WTC11 (cell line): Measurements from ENCODE around the gene ATP11B. TPM values are rescaled to one million over a fixed set of nuclear protein-coding genes. Genes with fewer than 3 reads are reported as not detected.

Experiments
- ATAC-seq: fragments of 200-7000 bp; cut with Tn5 transposase; 2 replicates; pipeline ENCODE4 v1.10.0; 2021; ENCODE audit warnings: mild to moderate bottlenecking, moderate library complexity
- CTCF ChIA-PET: fragments of 300-600 bp; sonication (Branson Sonifier 250); formaldehyde crosslinking; loops from one replicate; lab custom pipeline; 2021; ENCODE audit warnings: antibody characterized with exemption; lab: Charles Lee
- POLR2A ChIA-PET: fragments of 350-600 bp; sonication (Branson Sonifier 250); formaldehyde crosslinking; loops from one replicate; lab custom pipeline; 2021; ENCODE audit warnings: antibody characterized with exemption; lab: Charles Lee
- DNase-seq: peaks from one replicate; pipeline ENCODE4 v3.0.0; 2021; ENCODE audit warnings: low spot score
- H3K27ac Mint-ChIP-seq: 2 replicates; pipeline ENCODE4 v1.8.0; 2021; ENCODE audit warnings: mixed read lengths
- H3K27me3 Mint-ChIP-seq: 2 replicates; pipeline ENCODE4 v1.8.0; 2021; ENCODE audit warnings: low read depth, mild to moderate bottlenecking, moderate library complexity, mixed read lengths
- H3K36me3 Mint-ChIP-seq: 2 replicates; pipeline ENCODE4 v1.8.0; 2021; ENCODE audit warnings: mixed read lengths
- H3K4me1 Mint-ChIP-seq: 2 replicates; pipeline ENCODE4 v1.8.0; 2022; ENCODE audit warnings: mixed read lengths
- H3K4me3 Mint-ChIP-seq: 2 replicates; pipeline ENCODE4 v1.8.0; 2021; ENCODE audit warnings: mild to moderate bottlenecking, moderate library complexity, mixed read lengths
- H3K9me3 Mint-ChIP-seq: 2 replicates; pipeline ENCODE4 v1.8.0; 2021; ENCODE audit warnings: mixed read lengths
- ATF6 ChIP-seq: sonication (generic); formaldehyde crosslinking; IDR thresholded peaks from 2 replicates; pipeline ENCODE4 v1.8.1; 2023; ENCODE audit warnings: mild to moderate bottlenecking, missing genetic modification reagents
- E2F5 ChIP-seq: sonication (generic); formaldehyde crosslinking; IDR thresholded peaks from 2 replicates; pipeline ENCODE4 v1.8.1; 2022; ENCODE audit warnings: mild to moderate bottlenecking, moderate library complexity, missing genetic modification reagents
- ERG ChIP-seq: fragments of 250-450 bp; sonication (Bioruptor Pico); IDR thresholded peaks from 2 replicates; pipeline ENCODE4 v1.8.0; 2021; ENCODE audit warnings: mild to moderate bottlenecking
- FOXK1 ChIP-seq: sonication (generic); formaldehyde crosslinking; IDR thresholded peaks from 2 replicates; pipeline ENCODE4 v1.8.0; 2022; ENCODE audit warnings: mild to moderate bottlenecking, moderate library complexity, missing genetic modification reagents
- FOXP1 ChIP-seq: sonication (generic); formaldehyde crosslinking; IDR thresholded peaks from 2 replicates; pipeline ENCODE4 v1.8.0; 2022; ENCODE audit warnings: missing genetic modification reagents, mild to moderate bottlenecking, moderate library complexity, borderline replicate concordance
- GTF2I ChIP-seq: fragments of 250-450 bp; sonication (Bioruptor Pico); conservative IDR thresholded peaks from 2 replicates; pipeline ENCODE4 v1.4.0; 2021; ENCODE audit warnings: mild to moderate bottlenecking
- NFATC4 ChIP-seq: fragments of 250-450 bp; sonication (Bioruptor Pico); IDR thresholded peaks from 2 replicates; pipeline ENCODE4 v1.9.0; 2021; ENCODE audit warnings: mild to moderate bottlenecking
- NFE2L1 ChIP-seq: sonication (generic); formaldehyde crosslinking; IDR thresholded peaks from 2 replicates; pipeline ENCODE4 v1.8.1; 2023; ENCODE audit warnings: missing genetic modification reagents
- NFYB ChIP-seq: sonication (generic); formaldehyde crosslinking; conservative IDR thresholded peaks from 2 replicates; pipeline ENCODE4 v1.8.0; 2022; ENCODE audit warnings: low read depth, missing genetic modification reagents
- PRRX2 ChIP-seq: fragments of 250-450 bp; sonication (Bioruptor Pico); IDR thresholded peaks from 2 replicates; pipeline ENCODE4 v1.8.0; 2021; ENCODE audit warnings: mild to moderate bottlenecking
- RELA ChIP-seq: sonication (generic); formaldehyde crosslinking; IDR thresholded peaks from 2 replicates; pipeline ENCODE4 v1.8.1; 2022; ENCODE audit warnings: missing genetic modification reagents, mild to moderate bottlenecking, borderline replicate concordance
- TCF7 ChIP-seq: sonication (generic); formaldehyde crosslinking; IDR thresholded peaks from 2 replicates; pipeline ENCODE4 v1.8.0; 2022; ENCODE audit warnings: mild to moderate bottlenecking, low read depth, missing genetic modification reagents, moderate library complexity
- TP53 ChIP-seq: sonication (generic); formaldehyde crosslinking; IDR thresholded peaks from 2 replicates; pipeline ENCODE4 v1.8.1; 2023; ENCODE audit warnings: mild to moderate bottlenecking, missing genetic modification reagents
- ZMAT4 ChIP-seq: fragments of 250-450 bp; sonication (Bioruptor Pico); IDR thresholded peaks from 2 replicates; pipeline ENCODE4 v1.9.0; 2021; ENCODE audit warnings: mild to moderate bottlenecking
- ZNF121 ChIP-seq: sonication (generic); formaldehyde crosslinking; IDR thresholded peaks from 2 replicates; pipeline ENCODE4 v1.8.0; 2023; ENCODE audit warnings: missing genetic modification reagents
- ZNF219 ChIP-seq: sonication (generic); formaldehyde crosslinking; IDR thresholded peaks from 2 replicates; pipeline ENCODE4 v1.8.0; 2023; ENCODE audit warnings: missing genetic modification reagents, mild to moderate bottlenecking, borderline replicate concordance
- ZNF232 ChIP-seq: sonication (generic); formaldehyde crosslinking; IDR thresholded peaks from 2 replicates; pipeline ENCODE4 v1.8.0; 2022; ENCODE audit warnings: mild to moderate bottlenecking, missing genetic modification reagents
- ZNF396 ChIP-seq: fragments of 250-450 bp; sonication (Bioruptor Pico); IDR thresholded peaks from 2 replicates; pipeline ENCODE4 v1.8.0; 2021; ENCODE audit warnings: mild to moderate bottlenecking, moderate library complexity, borderline replicate concordance
- total RNA-seq: library from RNA; stranded (reverse); gene quantifications from 3 replicates; pipeline ENCODE4 v1.2.3, GENCODE V29; 2021
- TF ChIP-seq, protein P1 (sequence below): sonication (generic); formaldehyde crosslinking; IDR thresholded peaks from 2 replicates; pipeline ENCODE4 v1.8.1; 2023; ENCODE audit warnings: mild to moderate bottlenecking, moderate library complexity, missing genetic modification reagents
- TF ChIP-seq, protein P2 (sequence below): fragments of 250-450 bp; sonication (Bioruptor Pico); IDR thresholded peaks from 2 replicates; pipeline ENCODE4 v1.9.0; 2021; ENCODE audit warnings: mild to moderate bottlenecking
- TF ChIP-seq, protein P3 (sequence below): sonication (generic); formaldehyde crosslinking; IDR thresholded peaks from 2 replicates; pipeline ENCODE4 v1.8.0; 2022; ENCODE audit warnings: mild to moderate bottlenecking, missing genetic modification reagents
- TF ChIP-seq, protein P4 (sequence below): sonication (generic); formaldehyde crosslinking; IDR thresholded peaks from 2 replicates; pipeline ENCODE4 v1.8.0; 2023; ENCODE audit warnings: missing genetic modification reagents
- TF ChIP-seq, protein P5 (sequence below): sonication (generic); formaldehyde crosslinking; IDR thresholded peaks from 2 replicates; pipeline ENCODE4 v1.8.1; 2022; ENCODE audit warnings: low read depth, mild to moderate bottlenecking, moderate library complexity, missing genetic modification reagents, borderline replicate concordance

ATP11B gene
- total RNA-seq, 1 experiment from 2014 or later = 25.7 TPM

GRCh38 chr3:182895513-182896112 lies 102.3 kb downstream of the ATP11B start (continued):
- TF ChIP-seq ATF6 (CRISPR knock-in tag) (no peak), ERG (CRISPR knock-in tag) (no peak), ZNF396 (no peak), ZNF219 (CRISPR knock-in tag) (no peak), NFATC4 (CRISPR knock-in tag) (no peak), TCF7 (CRISPR knock-in tag) (no peak), E2F5 (CRISPR knock-in tag) (no peak), GTF2I (no peak)
- TF ChIP-seq, protein P1, sequence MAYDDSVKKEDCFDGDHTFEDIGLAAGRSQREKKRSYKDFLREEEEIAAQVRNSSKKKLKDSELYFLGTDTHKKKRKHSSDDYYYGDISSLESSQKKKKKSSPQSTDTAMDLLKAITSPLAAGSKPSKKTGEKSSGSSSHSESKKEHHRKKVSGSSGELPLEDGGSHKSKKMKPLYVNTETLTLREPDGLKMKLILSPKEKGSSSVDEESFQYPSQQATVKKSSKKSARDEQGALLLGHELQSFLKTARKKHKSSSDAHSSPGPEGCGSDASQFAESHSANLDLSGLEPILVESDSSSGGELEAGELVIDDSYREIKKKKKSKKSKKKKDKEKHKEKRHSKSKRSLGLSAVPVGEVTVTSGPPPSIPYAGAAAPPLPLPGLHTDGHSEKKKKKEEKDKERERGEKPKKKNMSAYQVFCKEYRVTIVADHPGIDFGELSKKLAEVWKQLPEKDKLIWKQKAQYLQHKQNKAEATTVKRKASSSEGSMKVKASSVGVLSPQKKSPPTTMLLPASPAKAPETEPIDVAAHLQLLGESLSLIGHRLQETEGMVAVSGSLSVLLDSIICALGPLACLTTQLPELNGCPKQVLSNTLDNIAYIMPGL (CRISPR knock-in tag) = no peak
- TF ChIP-seq, protein P2, sequence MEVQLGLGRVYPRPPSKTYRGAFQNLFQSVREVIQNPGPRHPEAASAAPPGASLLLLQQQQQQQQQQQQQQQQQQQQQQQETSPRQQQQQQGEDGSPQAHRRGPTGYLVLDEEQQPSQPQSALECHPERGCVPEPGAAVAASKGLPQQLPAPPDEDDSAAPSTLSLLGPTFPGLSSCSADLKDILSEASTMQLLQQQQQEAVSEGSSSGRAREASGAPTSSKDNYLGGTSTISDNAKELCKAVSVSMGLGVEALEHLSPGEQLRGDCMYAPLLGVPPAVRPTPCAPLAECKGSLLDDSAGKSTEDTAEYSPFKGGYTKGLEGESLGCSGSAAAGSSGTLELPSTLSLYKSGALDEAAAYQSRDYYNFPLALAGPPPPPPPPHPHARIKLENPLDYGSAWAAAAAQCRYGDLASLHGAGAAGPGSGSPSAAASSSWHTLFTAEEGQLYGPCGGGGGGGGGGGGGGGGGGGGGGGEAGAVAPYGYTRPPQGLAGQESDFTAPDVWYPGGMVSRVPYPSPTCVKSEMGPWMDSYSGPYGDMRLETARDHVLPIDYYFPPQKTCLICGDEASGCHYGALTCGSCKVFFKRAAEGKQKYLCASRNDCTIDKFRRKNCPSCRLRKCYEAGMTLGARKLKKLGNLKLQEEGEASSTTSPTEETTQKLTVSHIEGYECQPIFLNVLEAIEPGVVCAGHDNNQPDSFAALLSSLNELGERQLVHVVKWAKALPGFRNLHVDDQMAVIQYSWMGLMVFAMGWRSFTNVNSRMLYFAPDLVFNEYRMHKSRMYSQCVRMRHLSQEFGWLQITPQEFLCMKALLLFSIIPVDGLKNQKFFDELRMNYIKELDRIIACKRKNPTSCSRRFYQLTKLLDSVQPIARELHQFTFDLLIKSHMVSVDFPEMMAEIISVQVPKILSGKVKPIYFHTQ (CRISPR knock-in tag) = no peak

GRCh38 chr3:182896553-182896952 lies 103.2 kb downstream of the ATP11B start:
- no peak for DNase-seq
- Mint-ChIP-seq H3K4me1 (no peaks in the 10 kb centered on the region), H3K27ac (no peak overlapping the region), H3K9me3 (no peaks in the 10 kb centered on the region), H3K36me3 (no peaks in the 10 kb centered on the region), H3K4me3 (no peak overlapping the region), H3K27me3 (no peaks in the 10 kb centered on the region)
- CTCF ChIA-PET = no interaction called here
- no peak for ATAC-seq
- POLR2A ChIA-PET = no interaction called here
- TF ChIP-seq FOXP1 = no peak
- TF ChIP-seq, protein P3, sequence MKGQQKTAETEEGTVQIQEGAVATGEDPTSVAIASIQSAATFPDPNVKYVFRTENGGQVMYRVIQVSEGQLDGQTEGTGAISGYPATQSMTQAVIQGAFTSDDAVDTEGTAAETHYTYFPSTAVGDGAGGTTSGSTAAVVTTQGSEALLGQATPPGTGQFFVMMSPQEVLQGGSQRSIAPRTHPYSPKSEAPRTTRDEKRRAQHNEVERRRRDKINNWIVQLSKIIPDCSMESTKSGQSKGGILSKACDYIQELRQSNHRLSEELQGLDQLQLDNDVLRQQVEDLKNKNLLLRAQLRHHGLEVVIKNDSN (CRISPR knock-in tag) = no peak
- no peak for TF ChIP-seq ZNF121 (CRISPR knock-in tag)
- TF ChIP-seq ZMAT4 (CRISPR knock-in tag) = no peak
- no peak for TF ChIP-seq NFYB (CRISPR knock-in tag)
- no peak for TF ChIP-seq ZNF232 (CRISPR knock-in tag)
- no peak for TF ChIP-seq PRRX2 (CRISPR knock-in tag)
- TF ChIP-seq TP53 = no peak
- TF ChIP-seq, protein P4, sequence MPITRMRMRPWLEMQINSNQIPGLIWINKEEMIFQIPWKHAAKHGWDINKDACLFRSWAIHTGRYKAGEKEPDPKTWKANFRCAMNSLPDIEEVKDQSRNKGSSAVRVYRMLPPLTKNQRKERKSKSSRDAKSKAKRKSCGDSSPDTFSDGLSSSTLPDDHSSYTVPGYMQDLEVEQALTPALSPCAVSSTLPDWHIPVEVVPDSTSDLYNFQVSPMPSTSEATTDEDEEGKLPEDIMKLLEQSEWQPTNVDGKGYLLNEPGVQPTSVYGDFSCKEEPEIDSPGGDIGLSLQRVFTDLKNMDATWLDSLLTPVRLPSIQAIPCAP (CRISPR knock-in tag) = no peak
- no peak for TF ChIP-seq ATF6 (CRISPR knock-in tag)
- TF ChIP-seq RELA (CRISPR knock-in tag) = no peak
- no peak for TF ChIP-seq NFE2L1 (CRISPR knock-in tag)
- TF ChIP-seq, protein P5, sequence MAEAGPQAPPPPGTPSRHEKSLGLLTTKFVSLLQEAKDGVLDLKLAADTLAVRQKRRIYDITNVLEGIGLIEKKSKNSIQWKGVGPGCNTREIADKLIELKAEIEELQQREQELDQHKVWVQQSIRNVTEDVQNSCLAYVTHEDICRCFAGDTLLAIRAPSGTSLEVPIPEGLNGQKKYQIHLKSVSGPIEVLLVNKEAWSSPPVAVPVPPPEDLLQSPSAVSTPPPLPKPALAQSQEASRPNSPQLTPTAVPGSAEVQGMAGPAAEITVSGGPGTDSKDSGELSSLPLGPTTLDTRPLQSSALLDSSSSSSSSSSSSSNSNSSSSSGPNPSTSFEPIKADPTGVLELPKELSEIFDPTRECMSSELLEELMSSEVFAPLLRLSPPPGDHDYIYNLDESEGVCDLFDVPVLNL (CRISPR knock-in tag) = no peak
- no peak for TF ChIP-seq FOXK1
